Keratinocyte (primary cell): ENCODE measurements around the gene TFRC. TPM values are rescaled to one million over a fixed set of nuclear protein-coding genes. Genes with fewer than 3 reads are reported as not detected.

Source experiments
- DNase-seq: peaks from one replicate; pipeline ENCODE4 v3.0.0-alpha.2; 2011; ENCODE audit warnings: low read depth, missing footprints, low spot score
- FAIRE-seq: peaks from 2 replicates; lab custom pipeline; 2011; peaks lifted over from hg19 to GRCh38; lab: Jason Lieb, UNC
- H2AFZ ChIP-seq: 2 replicates; pipeline ENCODE4 v1.6.0; 2012; ENCODE audit warnings: low read length, control low read depth, inconsistent platforms; ENCODE audit not compliant: control insufficient read depth
- H3K27ac ChIP-seq: 2 replicates; pipeline ENCODE4 v1.5.1; 2011; ENCODE audit warnings: low read length; ENCODE audit not compliant: control insufficient read depth, insufficient read depth
- H3K27me3 ChIP-seq: 3 replicates; pipeline ENCODE4 v1.6.0; 2011; ENCODE audit warnings: low read length; ENCODE audit not compliant: control insufficient read depth, insufficient read depth; ENCODE audit errors: extremely low read depth
- H3K36me3 ChIP-seq, 2 experiments: 2 replicates in 1 of 2; 3 replicates in 1 of 2; pipeline ENCODE4 v1.5.1; 2011; ENCODE audit warnings: low read length in 2 of 2, mild to moderate bottlenecking in 1 of 2; ENCODE audit not compliant: control insufficient read depth in 2 of 2, insufficient read depth in 2 of 2; ENCODE audit errors: extremely low read depth in 1 of 2
- H3K4me1 ChIP-seq: 3 replicates; pipeline ENCODE4 v1.5.1; 2011; ENCODE audit warnings: low read length; ENCODE audit not compliant: control insufficient read depth, insufficient read depth; ENCODE audit errors: extremely low read depth
- H3K4me2 ChIP-seq: 3 replicates; pipeline ENCODE4 v1.6.0; 2011; ENCODE audit warnings: low read depth, low read length; ENCODE audit not compliant: control insufficient read depth, insufficient read depth; ENCODE audit errors: extremely low read depth
- H3K4me3 ChIP-seq, 3 experiments: fragments of 200-600 bp in 1 of 3; sonication (generic) in 1 of 3; 2 replicates in 2 of 3; 3 replicates in 1 of 3; pipeline ENCODE4 v1.5.1; 2011 to 2016; ENCODE audit warnings: low read length in 3 of 3, mild to moderate bottlenecking in 3 of 3, control low read depth in 2 of 3, inconsistent platforms in 1 of 3, low read depth in 1 of 3, mixed read lengths in 1 of 3, mixed run types in 1 of 3, moderate library complexity in 1 of 3; ENCODE audit not compliant: control insufficient read depth in 2 of 3, insufficient read depth in 2 of 3; ENCODE audit errors: extremely low read depth in 1 of 3
- H3K79me2 ChIP-seq: 2 replicates; pipeline ENCODE4 v1.6.0; 2012; ENCODE audit warnings: low read length; ENCODE audit not compliant: control insufficient read depth, insufficient read depth
- H3K9ac ChIP-seq: 3 replicates; pipeline ENCODE4 v1.6.0; 2011; ENCODE audit warnings: low read length; ENCODE audit not compliant: control insufficient read depth, insufficient read depth; ENCODE audit errors: extremely low read depth
- H3K9me1 ChIP-seq: 3 replicates; pipeline ENCODE4 v1.6.0; 2011; ENCODE audit warnings: low read length; ENCODE audit not compliant: control insufficient read depth, insufficient read depth; ENCODE audit errors: extremely low read depth
- H3K9me3 ChIP-seq: 2 replicates; pipeline ENCODE4 v1.5.1; 2012; ENCODE audit warnings: low read depth, low read length; ENCODE audit not compliant: control insufficient read depth
- H4K20me1 ChIP-seq: 3 replicates; pipeline ENCODE4 v1.6.0; 2011; ENCODE audit warnings: low read length; ENCODE audit not compliant: control insufficient read depth, insufficient read depth; ENCODE audit errors: extremely low read depth
- EZH2 ChIP-seq: IDR thresholded peaks from one replicate; pipeline ENCODE4 v1.6.1; 2012; ENCODE audit warnings: inconsistent platforms, mild to moderate bottlenecking, low read length, moderate library complexity
- dilution Hi-C: fragments of 300-500 bp; cut with MboI; formaldehyde crosslinking; loops from one replicate; pipeline ENCODE4 v1.7.0; 2020; ENCODE audit warnings: low sequenced_read_pairs; ENCODE audit not compliant: extremely low pct_ligation_motif_present
- polyA plus RNA-seq, 5 experiments: library from polyadenylated mRNA; depleted of rRNA in 3 of 5; stranded (reverse) in 3 of 5; stranded (forward) in 1 of 5; unstranded in 1 of 5; fragments of >200 nt; gene quantifications; 1 replicate in 1 of 5; 2 replicates in 3 of 5; 3 replicates in 1 of 5; pipeline versions ENCODE4 v1.2.1 to v1.2.3, GENCODE V29; 2011 to 2012; ENCODE audit warnings: missing spikeins in 2 of 5, low read depth in 1 of 5, low replicate concordance in 1 of 5
- small RNA-seq, 3 experiments: library from RNA; depleted of rRNA; stranded (forward); fragments of <200 nt; gene quantifications; one replicate each; pipeline ENCODE3, GENCODE V24; 2012; ENCODE audit warnings: low read depth in 3 of 3, low replicate concordance in 1 of 3; ENCODE audit not compliant: insufficient read length in 3 of 3
- TF ChIP-seq, protein P1 (sequence below), 3 experiments: IDR thresholded peaks in 1 of 3; conservative IDR thresholded peaks in 1 of 3; optimal IDR thresholded peaks in 1 of 3; 2 replicates in 2 of 3; 3 replicates in 1 of 3; pipeline versions ENCODE3 to v1.5.1; 2011; ENCODE audit warnings: low read length in 3 of 3, mild to moderate bottlenecking in 3 of 3, moderate library complexity in 2 of 3, control low read depth in 1 of 3, inconsistent platforms in 1 of 3; ENCODE audit not compliant: insufficient read depth in 2 of 3; ENCODE audit errors: extremely low read depth in 1 of 3

TFRC gene
- polyA plus RNA-seq, 1 donor (not counting 4 experiments of a cell fraction or from before 2014, with no cell fraction given), result 109 TPM

DNA sequence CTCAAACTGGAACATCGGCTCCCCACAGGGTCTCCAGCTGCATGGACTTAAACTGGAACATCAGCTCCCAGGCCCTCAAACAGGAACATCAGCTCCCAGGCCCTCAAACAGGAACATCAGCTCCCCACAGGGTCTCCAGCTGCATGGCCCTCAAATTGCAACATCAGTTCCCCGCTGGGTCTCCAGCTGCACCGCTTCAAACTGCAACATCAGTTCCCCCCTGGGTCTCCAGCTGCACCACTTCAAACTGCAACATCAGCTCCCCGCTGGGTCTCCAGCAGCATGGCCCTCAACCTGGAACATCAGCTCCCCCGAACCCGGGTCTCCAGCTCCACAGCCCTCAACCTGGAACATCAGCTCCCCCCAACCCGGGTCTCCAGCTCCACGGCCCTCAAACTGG, 82.0 kb downstream of the TFRC start:
- Histone ChIP-seq H3K36me3 (no peaks in the 10 kb centered on the region), H3K79me2 (no peaks in the 10 kb centered on the region), H3K27ac (no peak overlapping the region), H4K20me1 (no peaks in the 10 kb centered on the region), H3K9me3 (no peaks in the 10 kb centered on the region), H3K9ac (no peak overlapping the region), H3K27me3 (peaks cover 3% of the 10 kb centered on the region), H3K9me1 (no peaks in the 10 kb centered on the region), H3K4me3 (no peak overlapping the region), H2AFZ (no peak overlapping the region), H3K4me2 (no peak overlapping the region), H3K4me1 (no peaks in the 10 kb centered on the region)
- dilution Hi-C loops, result no loop called here
- DNase-seq (no peak), FAIRE-seq (no peak)
- TF ChIP-seq, protein P1, sequence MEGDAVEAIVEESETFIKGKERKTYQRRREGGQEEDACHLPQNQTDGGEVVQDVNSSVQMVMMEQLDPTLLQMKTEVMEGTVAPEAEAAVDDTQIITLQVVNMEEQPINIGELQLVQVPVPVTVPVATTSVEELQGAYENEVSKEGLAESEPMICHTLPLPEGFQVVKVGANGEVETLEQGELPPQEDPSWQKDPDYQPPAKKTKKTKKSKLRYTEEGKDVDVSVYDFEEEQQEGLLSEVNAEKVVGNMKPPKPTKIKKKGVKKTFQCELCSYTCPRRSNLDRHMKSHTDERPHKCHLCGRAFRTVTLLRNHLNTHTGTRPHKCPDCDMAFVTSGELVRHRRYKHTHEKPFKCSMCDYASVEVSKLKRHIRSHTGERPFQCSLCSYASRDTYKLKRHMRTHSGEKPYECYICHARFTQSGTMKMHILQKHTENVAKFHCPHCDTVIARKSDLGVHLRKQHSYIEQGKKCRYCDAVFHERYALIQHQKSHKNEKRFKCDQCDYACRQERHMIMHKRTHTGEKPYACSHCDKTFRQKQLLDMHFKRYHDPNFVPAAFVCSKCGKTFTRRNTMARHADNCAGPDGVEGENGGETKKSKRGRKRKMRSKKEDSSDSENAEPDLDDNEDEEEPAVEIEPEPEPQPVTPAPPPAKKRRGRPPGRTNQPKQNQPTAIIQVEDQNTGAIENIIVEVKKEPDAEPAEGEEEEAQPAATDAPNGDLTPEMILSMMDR (optimal IDR thresholded peaks at IDR 0.05 in 1 of 3, IDR thresholded peaks at IDR 0.05 in 1 of 3, conservative IDR thresholded peaks at IDR 0.05 in 1 of 3; ENCODE audit: extremely low read depth in 1 of 3, insufficient read depth in 2 of 3, low read length in 3 of 3), result no peak
- no peak for TF ChIP-seq EZH2

Small RNAs within 50 kb of the gene (small RNA-seq; reads per million reads assigned to genes)
- gene RNU7-18P, result 0 reads per million in 3 experiments

Other genes starting within 250 kb of the TFRC start
- 10.6 to 21.4 TPM (median 15.8 TPM) in 3 replicates for gene TNK2, start 173.5 kb downstream of the TFRC start, polyA plus RNA-seq
- gene ZDHHC19, start 129.3 kb upstream of the TFRC start, polyA plus RNA-seq, result not detected in 3 replicates
- not detected in 3 replicates for gene SLC51A, start 134.4 kb upstream of the TFRC start, polyA plus RNA-seq
- gene PCYT1A, start 205.6 kb upstream of the TFRC start, polyA plus RNA-seq, result 108 to 145 TPM (median 119 TPM) in 3 replicates
- gene DYNLT2B, start 236.2 kb upstream of the TFRC start, polyA plus RNA-seq, result 24.5 to 40.0 TPM (median 31.1 TPM) in 3 replicates